Heart left ventricle (tissue), 16 donors: Measurements from ENCODE around the gene LEFTY2. TPM values are rescaled to one million over a fixed set of nuclear protein-coding genes. Genes with fewer than 3 reads are reported as not detected.

ENCODE experiments used
- ATAC-seq, 4 donors: fragments of 200-7000 bp; cut with Tn5 transposase; one replicate each; pipeline ENCODE4 v1.9.1; 2020 to 2022; ENCODE audit warnings: moderate library complexity in 4 of 4, mild to moderate bottlenecking in 3 of 4, moderate number of reproducible peaks in 1 of 4
- DNase-seq, 5 donors: peaks; one replicate each; pipeline ENCODE4 v3.0.0-alpha.2; 2020
- H3K27ac ChIP-seq, 12 donors: fragments of 200-600 bp; sonication (generic) in 4 of 12; one replicate each; pipeline versions ENCODE4 v1.5.0 to v1.8.0; 2016 to 2022; ENCODE audit warnings: mild to moderate bottlenecking in 2 of 12
- H3K27me3 ChIP-seq, 9 donors: fragments of 200-600 bp; sonication (generic) in 2 of 9; one replicate each; pipeline versions ENCODE4 v1.5.1 to v1.8.0; 2016 to 2022; ENCODE audit warnings: mild to moderate bottlenecking in 3 of 9
- H3K36me3 ChIP-seq, 9 donors: fragments of 200-600 bp; sonication (generic) in 2 of 9; one replicate each; pipeline versions ENCODE4 v1.5.0 to v1.8.0; 2018 to 2022; ENCODE audit warnings: mild to moderate bottlenecking in 2 of 9
- H3K4me1 ChIP-seq, 12 donors: fragments of 200-600 bp; sonication (generic) in 4 of 12; one replicate each; pipeline versions ENCODE4 v1.5.0 to v1.8.0; 2016 to 2022; ENCODE audit warnings: mild to moderate bottlenecking in 3 of 12
- H3K4me3 ChIP-seq, 12 donors: fragments of 200-600 bp; sonication (generic) in 4 of 12; one replicate each; pipeline versions ENCODE4 v1.5.0 to v1.8.0; 2017 to 2022; ENCODE audit warnings: mild to moderate bottlenecking in 9 of 12, moderate library complexity in 4 of 12
- H3K9me3 ChIP-seq, 12 donors: fragments of 200-600 bp; sonication (generic) in 4 of 12; one replicate each; pipeline versions ENCODE4 v1.5.0 to v1.8.0; 2016 to 2022; ENCODE audit warnings: mild to moderate bottlenecking in 1 of 12
- POLR2A ChIP-seq, 2 donors: fragments of 450-650 bp; IDR thresholded peaks; one replicate each; pipeline ENCODE4 v1.6.1; 2017; ENCODE audit warnings: antibody characterized with exemption in 2 of 2, mild to moderate bottlenecking in 2 of 2, moderate library complexity in 2 of 2
- WGBS, 4 donors: extraction: QIAGEN DNeasy Blood & Tissue Kit in 2 of 4; methylation state at CpG; one replicate each; pipeline versions ENCODE4 v1.1.5 to v1.1.7; 2013 to 2018; 5-methylcytosine and 5-hydroxymethylcytosine counted together
- intact Hi-C, 10 donors: fragments of 100-400 bp; cut with DNase I; formaldehyde crosslinking; loops; one replicate each; pipeline versions ENCODE4 v1.11.1 to v1.14.2; 2022
- microRNA-seq, 4 donors: library from miRNA; unstranded; fragments of <30 nt; microRNA quantifications; one replicate each; pipeline versions ENCODE4 to v1.2.0, GENCODE V29; 2017 to 2020
- polyA plus RNA-seq, 2 donors: library from polyadenylated mRNA; stranded (reverse); fragments of 200-250 nt; gene quantifications; one replicate each; pipeline ENCODE4 v1.2.3, GENCODE V29; 2013
- total RNA-seq, 9 donors: library from RNA; depleted of rRNA in 2 of 9; stranded (reverse); fragments of >200 nt in 2 of 9; fragmentation: NEBNext Ultra II Directional in 3 of 9; extraction: Animal tissue kit (Norgen Biotek cat#: 25700) in 3 of 9; gene quantifications; one replicate each; pipeline versions ENCODE4 v1.1.0 to v1.2.4, GENCODE V29; 2016 to 2023
- TF ChIP-seq, protein P1 (sequence below), 12 donors: fragments of 200-600 bp; sonication (generic) in 4 of 12; IDR thresholded peaks; one replicate each; pipeline versions ENCODE4 v1.5.0 to v1.8.0; 2018 to 2022; ENCODE audit warnings: antibody characterized with exemption in 12 of 12, mild to moderate bottlenecking in 5 of 12
- donor health status: ischemic (EF 13 %, LVEDD 7.1; RV severe dilation, severe dysfunction).
- donor health status: healthy with polysubstance abuse.
- donor health status: DM: no; HTN: yes; CAD: no.
- donor health status: DM: no; HTN: no; CAD: no.
- donor health status: ischemic (EF 25% LVEDD 6.9; RV normal size, moderate dysfunction).
- donor health status: ischemic (EF 25% LVEDD 5.7; RV mildly dilated, moderate dysfunction).
- donor health status: healthy.
- donor health status: DM: yes; HTN: yes; CAD: no.
- donor health status: ischemic (EF 35%, LVEDD 5.7; RV mildly dilated, moderate dysfunction).
- donor health status: nonischemic (EF 11% LVEDD 7.7; RV severe dilation, severe dysfunction).
- donor health status: DM: yes; HTN: yes; CAD: no.
- donor health status: PGD.
- donor health status: ischemic (EF 29% LVEDD 5.4; RV normal size, mild dysfunction).
- donor health status: nonischemic (EF 23%, LVEDD 6.1; RV moderate dilation, normal function).

The LEFTY2 gene
- total and polyA plus RNA-seq, 11 donors, result 0.11 to 1.8 (median 0.29) TPM; not detected in 1

GRCh38 chr1:225887030-225887314, 54.0 kb downstream of the LEFTY2 start:
- ATAC-seq, result no peak

More at GRCh38 chr1:225887030-225887314, 54.0 kb downstream of the LEFTY2 start:
- Histone ChIP-seq H3K27ac (no peak overlapping the region), H3K36me3 (no peaks in the 10 kb centered on the region), H3K27me3 (peaks cover 0 to 4% (median 0%) of the 10 kb centered on the region in 9 donors), H3K4me3 (no peak overlapping the region), H3K9me3 (no peaks in the 10 kb centered on the region), H3K4me1 (peaks cover 0 to 21% (median 6%) of the 10 kb centered on the region in 12 donors)
- intact Hi-C loops, result no loop called here
- TF ChIP-seq, protein P1, sequence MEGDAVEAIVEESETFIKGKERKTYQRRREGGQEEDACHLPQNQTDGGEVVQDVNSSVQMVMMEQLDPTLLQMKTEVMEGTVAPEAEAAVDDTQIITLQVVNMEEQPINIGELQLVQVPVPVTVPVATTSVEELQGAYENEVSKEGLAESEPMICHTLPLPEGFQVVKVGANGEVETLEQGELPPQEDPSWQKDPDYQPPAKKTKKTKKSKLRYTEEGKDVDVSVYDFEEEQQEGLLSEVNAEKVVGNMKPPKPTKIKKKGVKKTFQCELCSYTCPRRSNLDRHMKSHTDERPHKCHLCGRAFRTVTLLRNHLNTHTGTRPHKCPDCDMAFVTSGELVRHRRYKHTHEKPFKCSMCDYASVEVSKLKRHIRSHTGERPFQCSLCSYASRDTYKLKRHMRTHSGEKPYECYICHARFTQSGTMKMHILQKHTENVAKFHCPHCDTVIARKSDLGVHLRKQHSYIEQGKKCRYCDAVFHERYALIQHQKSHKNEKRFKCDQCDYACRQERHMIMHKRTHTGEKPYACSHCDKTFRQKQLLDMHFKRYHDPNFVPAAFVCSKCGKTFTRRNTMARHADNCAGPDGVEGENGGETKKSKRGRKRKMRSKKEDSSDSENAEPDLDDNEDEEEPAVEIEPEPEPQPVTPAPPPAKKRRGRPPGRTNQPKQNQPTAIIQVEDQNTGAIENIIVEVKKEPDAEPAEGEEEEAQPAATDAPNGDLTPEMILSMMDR (IDR thresholded peaks at IDR 0.05), result no peak
- no peak for TF ChIP-seq POLR2A (IDR thresholded peaks at IDR 0.05)
- 91 to 98% (median 96%) methylated on average over 7 of the region's 7 CpGs for WGBS, 4 donors
- no peak for DNase-seq

Small RNAs within 50 kb of the gene (microRNA-seq; reads per million reads assigned to microRNA genes)
- 0 to 0.90 (median 0.31) reads per million in 4 donors for gene MIR6741

Other genes starting within 250 kb of the LEFTY2 start
- 100 to 1,000 TPM; 151 to 187 (median 171) TPM for gene SRP9, start 163.4 kb downstream of the LEFTY2 start, total RNA-seq
- 100 to 1,000 TPM; 147 to 211 TPM for gene SRP9, start 163.4 kb downstream of the LEFTY2 start, polyA plus RNA-seq
- 10 to 100 TPM; 29.0 to 96.8 (median 47.0) TPM for gene EPHX1, start 131.1 kb downstream of the LEFTY2 start, total RNA-seq
- gene EPHX1, start 131.1 kb downstream of the LEFTY2 start, polyA plus RNA-seq, result 10 to 100 TPM; 22.2 to 36.1 TPM
- gene TMEM63A, start 58.8 kb downstream of the LEFTY2 start, total RNA-seq, result 10 to 100 TPM; 14.4 to 42.7 (median 25.3) TPM
- gene TMEM63A, start 58.8 kb downstream of the LEFTY2 start, polyA plus RNA-seq, result 10 to 100 TPM; 13.7 to 37.3 TPM
- gene LEFTY1, start 52.1 kb downstream of the LEFTY2 start, total RNA-seq, result under 1 TPM in 4 of 9 donors, not detected in 5; 0.19 to 0.77 (median 0.30) TPM
- under 1 TPM in 1 of 2 donors, not detected in 1; 0.65 TPM for gene LEFTY1, start 52.1 kb downstream of the LEFTY2 start, polyA plus RNA-seq
- 10 to 100 TPM; 53.6 to 82.4 (median 65.1) TPM for gene PYCR2, start 17.0 kb downstream of the LEFTY2 start, total RNA-seq
- 10 to 100 TPM; 62.0 to 89.0 TPM for gene PYCR2, start 17.0 kb downstream of the LEFTY2 start, polyA plus RNA-seq
- gene SDE2, start 58.1 kb upstream of the LEFTY2 start, total RNA-seq, result 10 to 100 TPM in 8 of 9 donors, 1 to 10 TPM in 1; 9.3 to 16.4 (median 12.6) TPM
- 10 to 100 TPM in 1 of 2 donors, 1 to 10 TPM in 1; 3.7 to 12.8 TPM for gene SDE2, start 58.1 kb upstream of the LEFTY2 start, polyA plus RNA-seq
- gene H3-3A, start 121.5 kb upstream of the LEFTY2 start, total RNA-seq, result 100 to 1,000 TPM; 241 to 386 (median 298) TPM
- 100 to 1,000 TPM; 412 to 471 TPM for gene H3-3A, start 121.5 kb upstream of the LEFTY2 start, polyA plus RNA-seq
- 10 to 100 TPM; 23.6 to 39.1 (median 28.4) TPM for gene ACBD3, start 245.5 kb upstream of the LEFTY2 start, total RNA-seq
- gene ACBD3, start 245.5 kb upstream of the LEFTY2 start, polyA plus RNA-seq, result 10 to 100 TPM in 1 of 2 donors, 1 to 10 TPM in 1; 9.3 to 24.3 TPM